ENCODE measurements around the gene PGM1.

PGM1 gene

GRCh38 chr1:63665824-63666223 lies 72.6 kb downstream of the PGM1 start:
- no peak for DNase-seq (ENCODE audit: low read depth in 2 of 2)

GRCh38 chr1:63668298-63668697 lies 75.1 kb downstream of the PGM1 start:
- DNase-seq (ENCODE audit: low read depth in 2 of 2): no peak

DNA sequence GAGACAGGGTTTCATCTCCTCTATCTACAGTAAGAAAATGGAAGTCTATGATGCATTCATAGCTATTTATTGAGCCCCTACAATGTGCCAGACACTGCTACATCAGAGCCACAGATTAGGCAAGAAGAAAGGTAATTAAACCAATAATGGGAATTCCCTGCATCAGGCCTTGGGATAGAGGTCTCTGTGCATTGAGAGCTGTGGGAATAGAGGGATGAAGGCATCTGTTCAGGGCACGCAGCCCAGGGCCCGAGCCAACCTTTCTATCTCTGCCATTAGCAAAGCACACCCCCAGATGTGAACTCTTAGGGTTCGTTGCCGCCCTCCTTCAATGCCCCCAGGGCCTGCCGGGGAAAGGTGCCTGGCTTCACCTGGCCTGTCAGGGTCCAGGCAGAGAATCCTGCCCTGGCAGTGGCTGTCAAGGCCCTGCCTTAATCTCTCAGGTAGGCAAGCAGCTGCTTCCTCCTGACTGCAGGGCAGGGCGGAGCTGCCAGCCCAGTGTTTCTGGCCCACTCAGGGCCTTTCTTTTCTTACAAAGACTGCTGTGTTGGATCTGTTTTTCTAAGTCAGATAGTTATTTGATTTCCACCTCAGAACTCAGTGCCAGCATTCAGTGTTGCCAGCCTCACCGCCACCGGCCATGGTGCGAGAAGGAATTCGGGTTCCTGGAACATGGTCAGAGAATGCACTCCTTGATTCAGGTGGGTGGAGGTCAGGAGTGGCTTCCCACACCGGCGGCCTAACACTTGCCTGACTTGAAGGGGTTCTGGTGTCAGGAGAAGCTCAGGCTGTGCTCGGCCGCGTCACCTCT lies 76.1 kb downstream of the PGM1 start:
- no peak for DNase-seq (ENCODE audit: low read depth in 2 of 2)

- no peak for DNase-seq (ENCODE audit: low read depth in 2 of 2)
These were observed 77.0 kb downstream of the PGM1 start for GRCh38 chr1:63670164-63670563.

GRCh38 chr1:63671514-63671913 lies 78.3 kb downstream of the PGM1 start:
- DNase-seq (ENCODE audit: low read depth in 2 of 2): no peak

DNA sequence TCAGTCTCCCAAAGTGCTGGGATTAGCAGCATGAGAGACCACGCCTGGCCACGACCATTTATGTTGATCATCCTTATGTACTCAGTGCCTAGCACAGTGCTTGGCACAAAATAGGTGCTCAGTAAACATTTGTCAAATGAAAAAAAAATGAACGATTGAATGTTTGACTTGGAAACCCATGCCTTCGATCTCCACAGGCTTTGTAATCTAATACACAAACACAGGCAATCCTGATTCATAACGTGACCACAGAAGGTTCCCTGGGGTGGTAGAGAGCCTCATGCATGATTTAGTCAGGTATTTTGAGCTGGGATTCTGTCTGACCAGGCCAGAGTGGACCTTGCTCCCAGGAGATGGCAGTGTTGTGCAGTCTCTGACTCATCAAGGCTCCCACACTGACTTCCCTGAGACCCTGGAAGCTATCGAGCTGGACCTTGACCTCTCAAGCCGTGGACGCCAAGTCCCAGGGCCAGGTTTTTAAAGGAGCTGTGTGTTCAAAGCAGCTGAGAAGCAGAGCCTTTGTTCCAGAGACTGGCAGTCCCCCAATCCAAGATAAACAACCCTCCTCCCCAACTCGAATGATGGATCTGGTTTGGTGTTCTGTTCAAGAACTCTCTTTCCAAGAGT lies 81.1 kb downstream of the PGM1 start:
- DNase-seq (ENCODE audit: low read depth in 2 of 2): peak; percentile 61 to 62

GRCh38 chr1:63674865-63675419 lies 81.7 kb downstream of the PGM1 start:
- no peak for DNase-seq (ENCODE audit: low read depth in 2 of 2)

DNA sequence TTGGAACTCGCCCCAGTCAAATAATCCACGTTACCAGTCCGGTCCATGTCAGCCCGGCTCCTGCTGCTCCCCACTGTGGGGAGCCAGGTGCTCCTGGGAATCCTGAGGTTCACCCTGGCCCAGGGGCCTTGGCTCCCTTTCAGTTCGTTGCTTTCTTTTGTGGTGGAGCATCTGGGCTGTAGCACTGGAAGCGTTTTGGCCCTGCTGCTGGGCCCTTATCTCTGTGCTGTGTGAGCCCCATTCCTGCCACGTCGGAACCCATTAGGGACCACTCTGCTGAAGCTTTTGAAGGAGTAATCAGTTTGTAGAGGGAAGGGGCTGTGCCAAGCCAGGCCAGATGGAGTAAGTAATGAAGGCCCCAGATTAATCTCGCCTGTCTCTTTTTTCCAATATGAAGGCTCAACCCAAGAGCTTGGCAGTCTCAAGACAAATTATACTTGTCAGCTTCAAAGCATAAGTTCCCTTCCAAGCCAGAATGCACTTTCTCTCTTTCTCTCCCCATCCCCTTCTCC lies 82.3 kb downstream of the PGM1 start:
- no peak for DNase-seq (ENCODE audit: low read depth in 2 of 2)

- DNase-seq (ENCODE audit: low read depth in 2 of 2): no peak
These were observed 84.3 kb downstream of the PGM1 start for GRCh38 chr1:63677497-63677896.

- no peak for DNase-seq (ENCODE audit: low read depth in 2 of 2)
These were observed 85.0 kb downstream of the PGM1 start for GRCh38 chr1:63678200-63678599.

DNA sequence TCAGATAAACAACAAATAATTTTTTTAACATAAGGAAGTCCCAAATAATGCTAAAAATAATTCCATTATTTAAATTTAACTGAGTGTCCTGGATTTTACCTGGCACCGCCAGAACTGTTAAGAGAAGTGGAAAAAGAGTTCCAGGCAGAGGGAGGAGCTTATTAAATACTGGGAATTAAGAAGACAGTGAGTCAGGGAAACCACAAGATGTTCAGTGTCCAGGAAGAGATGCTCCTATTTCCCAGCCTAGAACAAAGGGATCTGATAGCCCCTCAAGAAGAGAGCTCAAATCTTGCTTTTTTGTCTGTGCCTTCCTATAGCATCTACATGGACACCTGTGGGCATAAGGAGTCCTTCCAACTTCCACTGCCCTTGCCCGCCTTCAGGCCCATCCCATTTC lies 85.9 kb downstream of the PGM1 start:
- DNase-seq (ENCODE audit: low read depth in 2 of 2): no peak

DNA sequence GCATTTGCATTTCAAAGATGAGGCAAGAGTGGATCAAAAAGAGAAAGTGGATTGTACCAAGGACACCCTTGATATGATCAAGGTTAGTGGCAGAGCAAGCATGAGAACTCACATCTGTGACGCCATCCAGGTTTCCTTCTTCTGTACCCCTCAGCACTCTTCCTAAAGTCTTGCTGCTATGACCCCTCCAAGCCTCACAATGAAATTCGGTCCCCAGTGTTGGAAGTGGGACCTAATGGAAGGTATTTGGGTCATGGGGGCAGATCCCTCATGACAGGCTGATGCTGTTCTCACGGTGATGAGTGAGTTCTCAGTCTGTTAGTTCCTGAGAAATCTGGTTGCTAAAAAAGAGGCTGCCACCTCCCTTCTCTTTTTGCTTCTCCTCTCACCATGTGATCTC lies 86.4 kb downstream of the PGM1 start:
- no peak for DNase-seq (ENCODE audit: low read depth in 2 of 2)

DNA sequence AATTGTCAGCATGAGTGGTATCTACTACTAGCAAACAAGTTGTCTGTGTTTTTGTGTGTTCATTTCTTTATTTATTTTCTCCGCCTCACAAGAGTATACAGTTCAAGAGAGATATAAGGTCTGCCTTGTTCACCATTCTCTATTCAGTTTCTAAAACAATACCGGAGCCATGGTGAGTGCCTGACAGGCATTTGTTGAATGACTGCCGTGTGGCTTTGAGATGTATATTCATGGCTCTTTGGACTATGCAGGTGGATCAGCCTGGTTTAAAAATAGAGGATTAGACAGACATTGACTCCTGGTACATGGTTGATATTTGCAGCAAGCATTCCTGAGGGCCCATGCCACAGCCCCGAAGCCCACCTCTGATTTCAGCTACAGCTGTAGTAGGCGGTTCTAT lies 89.7 kb downstream of the PGM1 start:
- DNase-seq (ENCODE audit: low read depth in 2 of 2): no peak

- no peak for DNase-seq (ENCODE audit: low read depth in 2 of 2)
These were observed 90.5 kb downstream of the PGM1 start for GRCh38 chr1:63683759-63684158.

DNA sequence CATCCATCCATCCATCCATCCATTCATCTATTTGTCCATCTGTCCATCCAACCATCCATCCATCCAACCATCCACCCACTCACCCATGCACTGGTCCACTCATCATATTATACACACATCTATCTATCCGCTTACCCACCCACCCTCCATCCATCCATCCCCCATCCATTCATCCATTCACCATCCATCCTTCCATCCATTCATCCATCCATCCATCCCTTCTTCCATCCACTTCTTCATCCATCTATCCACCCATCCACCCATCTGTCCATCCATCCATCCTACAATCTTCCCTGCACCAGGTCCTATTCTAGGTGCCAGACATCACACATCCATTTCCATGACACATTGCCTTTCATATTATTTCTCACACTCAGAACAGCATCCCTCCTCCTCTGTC lies 93.5 kb downstream of the PGM1 start:
- no peak for DNase-seq (ENCODE audit: low read depth in 2 of 2)

DNA sequence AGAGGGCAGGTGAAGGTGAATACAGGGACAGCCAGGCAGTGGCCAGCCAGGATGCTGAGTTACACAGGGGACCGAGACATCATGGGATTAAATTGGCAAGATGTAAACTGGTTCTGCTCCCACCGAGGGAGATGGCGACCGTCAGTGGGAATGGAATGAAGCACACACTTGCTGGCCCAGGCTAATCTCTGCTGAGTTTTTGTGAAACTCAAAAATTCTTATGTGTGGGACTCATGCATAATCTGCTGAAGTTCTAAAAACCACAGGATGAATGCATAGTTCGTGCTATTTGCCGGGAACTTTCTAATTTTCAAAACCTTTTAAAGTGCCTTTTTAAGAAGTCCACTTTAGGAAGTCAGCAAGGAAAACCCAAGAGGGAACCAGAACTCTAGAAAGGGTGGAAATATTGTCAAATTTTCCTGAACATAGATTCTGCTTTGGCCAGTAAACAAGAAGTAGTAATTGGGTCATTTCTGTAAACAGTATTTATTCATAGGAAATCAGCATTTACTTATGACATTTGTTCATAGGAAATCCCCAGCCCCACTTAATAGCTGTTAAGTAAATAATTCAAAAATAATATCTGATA lies 95.2 kb downstream of the PGM1 start:
- peak; percentile 25 to 27 for DNase-seq (ENCODE audit: low read depth in 2 of 2)

GRCh38 chr1:63690966-63691700 lies 97.9 kb downstream of the PGM1 start:
- DNase-seq (ENCODE audit: low read depth in 2 of 2): peak in 1 of 2 experiments; percentile 13

DNA sequence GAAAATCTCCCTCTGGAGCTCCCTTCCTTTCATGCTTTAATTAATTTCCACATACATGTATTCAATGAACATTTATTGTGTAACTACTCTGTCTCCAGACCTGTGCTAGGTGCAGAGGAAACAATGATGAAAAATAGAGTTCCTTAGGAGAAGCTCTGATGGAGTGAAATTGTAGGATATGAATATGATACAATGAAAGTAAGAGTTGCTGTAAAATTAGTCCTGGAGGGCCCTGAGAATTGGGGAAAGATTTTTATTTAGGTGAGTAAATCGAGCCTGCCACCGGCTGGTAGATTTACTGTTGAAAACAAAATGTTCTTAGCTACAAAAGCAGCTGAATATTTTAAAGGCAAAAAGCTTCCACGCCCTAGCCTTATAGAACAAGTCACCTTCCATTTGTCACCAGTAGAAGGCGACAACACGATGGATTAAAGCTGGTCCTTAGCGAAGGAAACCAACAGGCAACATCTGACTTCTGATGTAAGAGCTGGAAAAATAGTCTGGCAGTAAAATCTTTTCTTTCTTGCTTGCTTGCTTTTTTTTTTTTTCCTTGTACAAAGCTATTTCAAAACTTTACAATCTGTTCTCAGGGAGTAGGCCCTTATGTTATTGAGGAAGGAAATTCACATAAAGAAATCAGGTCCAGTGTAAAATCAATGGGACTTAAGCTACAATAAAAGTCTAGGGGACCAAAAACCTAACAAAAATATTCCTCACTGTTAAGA lies 98.7 kb downstream of the PGM1 start:
- peak; percentile 84 to 86 for DNase-seq (ENCODE audit: low read depth in 2 of 2)

DNA sequence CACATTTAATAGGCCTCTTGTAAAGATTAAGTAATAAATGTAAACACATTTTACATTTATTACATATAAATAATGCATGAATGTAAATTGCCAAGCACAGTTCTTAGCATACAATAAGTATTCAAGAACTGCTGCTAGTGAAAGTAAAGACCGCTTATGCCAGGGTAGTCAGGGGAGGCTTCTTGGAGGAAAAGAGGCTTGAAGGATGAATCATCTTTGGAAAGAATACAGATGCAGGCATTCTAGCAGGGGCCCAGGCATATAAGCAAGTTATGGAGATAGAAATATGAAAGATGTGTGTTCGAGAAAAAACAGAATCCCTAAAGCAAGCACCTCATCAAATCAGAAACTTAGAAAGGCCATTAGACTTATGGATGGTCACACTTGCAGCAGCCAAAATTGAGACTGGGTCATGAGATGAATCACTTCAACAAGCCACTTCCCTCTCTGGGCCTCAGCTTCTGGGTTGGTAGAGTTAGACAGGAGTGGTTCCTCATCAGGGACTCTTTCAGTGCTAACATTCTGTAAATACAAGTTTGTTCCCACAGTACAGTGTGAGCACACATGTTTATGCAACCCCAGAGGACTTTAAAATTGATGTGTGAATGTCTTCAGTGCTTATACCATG lies 100.8 kb downstream of the PGM1 start:
- DNase-seq (ENCODE audit: low read depth in 2 of 2): no peak

- no peak for DNase-seq (ENCODE audit: low read depth in 2 of 2)
These were observed 105.0 kb downstream of the PGM1 start for GRCh38 chr1:63698001-63698838.

All from fibroblast of skin of left quadriceps (primary cell).